ENCODE results near the gene MED15.

MED15 gene

DNA sequence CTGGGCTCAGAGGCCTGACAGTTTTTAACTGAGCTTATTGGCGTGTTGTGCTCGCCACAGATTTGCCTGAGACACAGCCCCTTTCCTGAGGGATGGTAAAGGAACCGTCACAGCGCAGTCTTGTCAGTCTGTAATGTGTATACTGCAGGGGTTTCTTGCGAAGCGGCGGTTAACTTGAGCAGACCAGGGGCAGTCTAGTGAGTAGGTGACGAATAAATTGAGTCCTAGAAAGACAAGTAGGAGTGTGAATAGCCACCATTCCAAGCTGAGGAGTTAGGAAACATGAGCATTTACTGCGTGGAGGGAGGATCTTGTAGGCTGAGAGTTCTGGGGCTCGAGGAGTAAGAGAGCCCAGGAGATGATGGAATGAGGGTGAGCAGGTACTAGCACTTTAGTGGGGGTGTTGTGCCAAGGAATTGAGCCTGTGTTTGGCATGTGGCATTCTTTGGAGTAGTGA lies 1.4 kb downstream of the MED15 start:
- TF ChIP-seq, protein P1, sequence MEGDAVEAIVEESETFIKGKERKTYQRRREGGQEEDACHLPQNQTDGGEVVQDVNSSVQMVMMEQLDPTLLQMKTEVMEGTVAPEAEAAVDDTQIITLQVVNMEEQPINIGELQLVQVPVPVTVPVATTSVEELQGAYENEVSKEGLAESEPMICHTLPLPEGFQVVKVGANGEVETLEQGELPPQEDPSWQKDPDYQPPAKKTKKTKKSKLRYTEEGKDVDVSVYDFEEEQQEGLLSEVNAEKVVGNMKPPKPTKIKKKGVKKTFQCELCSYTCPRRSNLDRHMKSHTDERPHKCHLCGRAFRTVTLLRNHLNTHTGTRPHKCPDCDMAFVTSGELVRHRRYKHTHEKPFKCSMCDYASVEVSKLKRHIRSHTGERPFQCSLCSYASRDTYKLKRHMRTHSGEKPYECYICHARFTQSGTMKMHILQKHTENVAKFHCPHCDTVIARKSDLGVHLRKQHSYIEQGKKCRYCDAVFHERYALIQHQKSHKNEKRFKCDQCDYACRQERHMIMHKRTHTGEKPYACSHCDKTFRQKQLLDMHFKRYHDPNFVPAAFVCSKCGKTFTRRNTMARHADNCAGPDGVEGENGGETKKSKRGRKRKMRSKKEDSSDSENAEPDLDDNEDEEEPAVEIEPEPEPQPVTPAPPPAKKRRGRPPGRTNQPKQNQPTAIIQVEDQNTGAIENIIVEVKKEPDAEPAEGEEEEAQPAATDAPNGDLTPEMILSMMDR (IDR thresholded peaks at IDR 0.05): no peak
- no peak for TF ChIP-seq ZFX (IDR thresholded peaks at IDR 0.05; ENCODE audit: borderline replicate concordance)
- H3K27ac ChIP-seq: no peak overlapping the region

DNA sequence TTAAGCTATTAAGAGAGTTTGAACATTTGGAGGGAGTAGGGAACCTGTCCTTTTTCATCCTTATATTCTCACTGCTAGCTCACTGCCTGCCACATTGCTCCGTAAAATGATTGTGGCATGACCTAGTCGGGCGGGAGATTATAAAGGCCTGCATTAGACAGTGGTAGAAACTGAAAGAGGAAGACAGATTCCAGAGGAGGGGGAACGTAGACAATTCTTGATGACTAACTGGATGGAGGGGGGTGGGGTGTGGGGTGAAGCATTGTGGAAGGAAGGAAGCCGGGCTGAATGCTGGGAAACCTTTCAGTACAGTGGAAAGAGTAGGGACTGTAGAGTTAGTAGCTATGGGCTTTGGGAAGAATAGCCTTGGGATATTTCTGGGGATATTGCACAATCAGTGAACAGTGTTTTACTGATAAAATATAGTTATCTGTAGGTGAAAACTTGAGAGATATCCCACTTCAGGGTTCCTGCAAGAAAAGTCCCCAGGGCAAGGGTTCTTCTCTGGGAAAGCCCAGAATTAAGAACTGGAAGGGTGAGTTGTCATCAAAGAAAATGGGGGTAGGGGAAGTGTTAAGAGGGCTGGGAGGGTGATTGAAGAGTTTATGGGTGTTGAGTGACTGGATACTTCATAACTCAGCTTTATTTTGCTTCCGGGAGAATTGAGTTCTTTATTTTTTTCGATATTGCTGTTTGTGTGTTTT lies 2.1 kb downstream of the MED15 start:
- no peak overlapping the region for H3K27ac ChIP-seq
- no peak for TF ChIP-seq ZFX (IDR thresholded peaks at IDR 0.05; ENCODE audit: borderline replicate concordance)
- TF ChIP-seq, protein P1 (IDR thresholded peaks at IDR 0.05): no peak

DNA sequence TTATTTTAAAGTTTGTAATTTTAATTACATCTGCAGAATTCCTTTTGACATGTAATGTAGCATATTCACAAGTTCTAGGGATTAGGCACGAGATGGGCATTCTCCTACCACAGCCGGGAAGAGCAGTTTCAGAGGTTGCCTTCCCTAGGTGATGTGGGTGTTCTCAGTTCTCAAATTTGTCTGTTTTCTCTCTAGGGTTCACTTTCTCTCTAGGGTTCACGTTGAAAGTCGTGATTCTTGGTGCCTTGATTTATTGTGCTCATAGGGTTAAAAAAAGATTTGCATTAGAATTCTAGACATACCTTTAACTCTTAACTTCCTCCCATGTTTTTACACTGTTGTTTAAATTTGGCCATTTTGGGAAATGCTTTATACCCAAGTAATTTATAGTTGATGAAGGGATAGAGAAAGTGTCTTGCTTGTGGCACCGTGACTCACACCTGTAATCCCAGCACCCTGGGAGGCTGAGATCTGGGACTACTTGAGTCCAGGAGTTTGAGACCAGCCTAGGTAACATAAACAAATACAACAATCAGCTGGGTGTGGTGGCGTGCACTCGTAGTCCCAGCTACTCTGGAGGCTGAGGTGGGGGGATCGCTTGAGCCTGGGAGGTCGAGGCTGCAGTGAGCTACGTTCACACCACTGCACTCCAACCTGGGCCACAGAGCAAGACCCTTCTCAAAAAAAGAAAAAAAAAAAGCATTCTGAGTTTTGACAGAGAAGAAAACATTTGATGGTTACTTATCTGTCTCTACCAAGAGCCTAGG lies 3.6 kb downstream of the MED15 start:
- TF ChIP-seq, protein P1 (IDR thresholded peaks at IDR 0.05): no peak
- TF ChIP-seq ZFX (IDR thresholded peaks at IDR 0.05; ENCODE audit: borderline replicate concordance): no peak
- H3K27ac ChIP-seq: no peak overlapping the region

DNA sequence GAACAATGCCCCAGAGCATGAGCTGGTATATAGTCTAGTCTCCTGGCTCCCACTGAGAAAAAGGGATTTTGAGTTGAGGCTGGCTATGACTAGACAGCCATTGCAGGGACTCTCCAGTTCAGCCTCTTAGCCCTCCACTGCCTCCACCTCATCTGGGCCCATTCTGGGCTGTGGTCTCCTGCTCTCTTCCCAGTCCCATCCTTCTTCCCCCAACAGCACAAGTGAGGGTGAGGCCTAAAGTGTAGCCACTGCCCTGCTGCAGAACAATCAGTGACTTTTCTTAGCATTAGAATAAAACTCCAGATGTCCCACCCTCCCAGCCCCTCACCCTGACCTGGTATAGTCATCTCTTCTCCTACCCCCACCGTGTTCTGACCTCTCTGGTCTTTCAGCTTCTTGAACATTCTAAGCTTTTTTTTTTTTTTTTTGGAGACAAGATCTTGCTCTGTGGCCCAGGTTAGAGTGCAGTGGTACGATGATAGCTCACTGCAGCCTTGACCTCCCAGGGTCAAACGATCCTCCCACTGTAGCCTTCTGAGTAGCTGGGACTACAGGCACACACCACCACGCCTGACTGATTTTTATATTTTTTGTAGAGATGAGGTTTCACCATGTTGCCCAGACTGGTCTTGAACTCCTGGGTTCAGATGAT lies 4.3 kb downstream of the MED15 start:
- H3K27ac ChIP-seq: no peak overlapping the region
- TF ChIP-seq ZFX (IDR thresholded peaks at IDR 0.05; ENCODE audit: borderline replicate concordance): no peak
- TF ChIP-seq, protein P1 (IDR thresholded peaks at IDR 0.05): no peak

DNA sequence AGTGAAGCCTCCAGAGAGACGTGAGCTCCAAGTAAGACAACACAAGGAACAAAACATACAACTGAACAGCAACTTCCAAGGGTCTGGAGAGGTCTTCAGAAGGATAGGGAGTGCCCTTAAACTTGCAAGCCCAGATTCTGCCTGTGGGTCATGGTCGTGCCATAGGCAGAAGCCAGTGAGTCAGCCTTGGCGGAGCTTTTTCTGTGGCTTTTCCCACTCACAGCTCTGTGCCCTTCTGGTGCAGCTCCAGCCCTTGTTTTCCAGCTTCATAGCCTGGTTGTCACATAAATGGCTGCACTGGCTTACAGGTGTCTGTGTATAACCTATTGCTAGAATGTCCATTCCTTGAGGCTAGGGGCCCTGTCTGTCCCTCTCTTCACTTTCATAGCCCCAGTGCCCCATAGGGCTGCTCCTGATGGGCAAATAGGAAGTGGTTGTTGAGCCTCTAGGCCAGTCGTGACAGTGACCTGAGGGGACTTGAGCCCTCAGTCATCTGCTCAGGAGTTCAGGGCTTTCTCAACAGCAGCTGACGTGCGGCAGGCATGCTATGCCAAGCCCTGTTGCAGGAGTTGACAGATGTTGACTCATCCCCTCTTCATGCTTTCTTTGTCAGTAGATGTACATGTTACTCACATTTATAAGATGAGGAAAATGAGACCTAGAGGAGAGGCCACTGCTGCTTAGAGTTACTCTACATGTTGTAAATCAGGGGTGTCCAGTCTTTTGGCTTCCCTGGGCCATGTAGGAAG lies 7.4 kb downstream of the MED15 start:
- TF ChIP-seq, protein P1 (IDR thresholded peaks at IDR 0.05): no peak
- TF ChIP-seq ZFX (IDR thresholded peaks at IDR 0.05; ENCODE audit: borderline replicate concordance): no peak
- H3K27ac ChIP-seq: no peak overlapping the region

DNA sequence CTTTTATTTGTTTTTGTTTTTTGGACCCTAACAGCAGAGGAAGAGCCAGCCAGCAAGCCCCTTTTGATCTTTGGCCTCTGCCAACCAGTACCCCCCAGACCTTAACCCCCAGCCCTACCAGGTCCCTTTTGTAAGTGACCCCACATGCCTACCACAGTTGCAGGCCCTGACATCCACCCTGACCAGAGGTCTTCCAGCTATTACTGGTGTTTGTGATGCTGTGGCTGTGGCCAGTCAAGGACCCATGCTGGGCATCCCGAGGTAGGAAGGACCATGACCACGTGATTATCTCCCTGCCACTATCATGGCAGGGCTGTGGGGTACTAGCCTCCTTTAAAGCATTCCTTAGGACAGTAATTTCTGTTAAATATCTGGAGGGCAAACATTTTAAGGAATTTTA lies 9.0 kb downstream of the MED15 start:
- no peak for TF ChIP-seq ZFX (IDR thresholded peaks at IDR 0.05; ENCODE audit: borderline replicate concordance)
- TF ChIP-seq, protein P1 (IDR thresholded peaks at IDR 0.05): no peak
- no peak overlapping the region for H3K27ac ChIP-seq

All from 22Rv1 (cell line).